ENCODE measurements around the gene DTNB.
"Not testable (repeated sequence)": the region's sequence is repeated elsewhere in the genome, so short reads cannot be mapped to it uniquely, and the experiment has no call there.

Gene DTNB

DNA sequence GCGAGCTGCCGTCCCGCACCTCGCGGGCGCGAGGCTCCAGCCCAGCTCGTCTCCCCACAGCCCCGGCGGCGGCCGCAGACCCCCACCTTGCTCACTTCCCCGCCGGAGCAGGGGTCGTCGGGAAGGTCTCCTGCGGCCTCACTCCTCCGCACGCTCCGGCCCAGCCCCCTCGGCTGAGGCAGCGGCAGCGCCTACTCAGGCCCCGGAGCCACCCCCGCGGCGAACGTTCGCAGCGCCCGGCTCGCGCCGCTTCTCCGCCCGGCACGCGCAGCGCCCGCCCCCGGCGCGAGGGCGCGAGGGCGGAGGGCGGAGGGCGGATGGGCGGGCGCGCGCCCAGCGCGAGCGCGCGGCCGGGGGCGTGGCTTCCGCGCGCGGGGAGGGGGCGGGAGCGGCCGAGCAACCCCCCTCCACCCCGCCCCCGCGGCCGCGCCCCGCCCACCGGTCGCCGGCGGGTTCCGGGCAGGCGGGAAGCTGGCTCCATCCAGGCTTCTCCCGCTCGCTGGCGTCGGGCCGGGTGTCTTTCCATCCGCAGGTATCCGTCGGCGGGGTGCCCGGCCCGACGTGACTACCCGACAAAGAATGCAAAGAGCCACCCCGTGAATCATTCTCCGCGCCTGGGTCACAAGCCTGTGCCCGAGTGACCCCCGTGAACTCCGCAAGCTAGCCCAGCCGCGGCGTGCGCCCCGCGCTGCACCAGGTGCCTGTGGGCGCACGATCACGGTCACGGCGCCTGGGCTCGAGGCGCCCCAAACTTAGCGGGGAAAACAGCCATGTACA, at the start of gene DTNB:
Gene DTNB, minus strand, starts transcription at position 278 of the 777 bp plus-strand sequence. CDS start 20,917 bp downstream, outside the sequence.
- ATAC-seq, result peak; percentile 84
- DNase-seq (ENCODE audit: low spot score in 2 of 2), result peak; percentile 66 to 87
- Mint-ChIP-seq H3K4me3 (peak within 1 kb of the TSS; percentile 76), H3K4me1 (peaks cover 26% of the 10 kb centered on the region), H3K9me3 (no peaks in the 10 kb centered on the region), H3K36me3 (no peaks in the 10 kb centered on the region), H3K27ac (peak within 1 kb of the TSS; percentile 58)

DNA sequence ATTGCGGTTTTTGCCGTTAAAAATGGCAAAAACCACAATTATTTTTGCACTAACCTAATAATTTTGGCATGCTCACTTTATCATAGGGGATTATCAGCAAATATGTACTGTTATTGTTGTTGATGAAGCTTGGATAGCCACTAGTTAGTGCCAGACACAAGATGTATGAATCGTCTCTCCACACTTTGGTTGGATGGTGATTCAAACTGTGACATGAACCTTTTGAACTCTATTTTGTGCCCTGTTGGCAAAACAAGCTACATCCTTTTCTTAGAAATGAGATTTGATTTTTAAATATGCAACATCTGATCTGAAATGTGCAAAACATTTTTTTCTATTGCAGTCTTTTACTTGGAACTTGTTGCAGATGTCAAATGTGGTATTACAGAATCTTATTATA, 48.8 kb upstream of the DTNB start:
- ATAC-seq, result peak; percentile 89
- Mint-ChIP-seq H3K9me3 (no peaks in the 10 kb centered on the region), H3K4me3 (no peak overlapping the region), H3K36me3 (no peaks in the 10 kb centered on the region), H3K4me1 (peaks cover 16% of the 10 kb centered on the region), H3K27ac (no peak overlapping the region)
- no peak for DNase-seq (ENCODE audit: low spot score in 2 of 2)

DNA sequence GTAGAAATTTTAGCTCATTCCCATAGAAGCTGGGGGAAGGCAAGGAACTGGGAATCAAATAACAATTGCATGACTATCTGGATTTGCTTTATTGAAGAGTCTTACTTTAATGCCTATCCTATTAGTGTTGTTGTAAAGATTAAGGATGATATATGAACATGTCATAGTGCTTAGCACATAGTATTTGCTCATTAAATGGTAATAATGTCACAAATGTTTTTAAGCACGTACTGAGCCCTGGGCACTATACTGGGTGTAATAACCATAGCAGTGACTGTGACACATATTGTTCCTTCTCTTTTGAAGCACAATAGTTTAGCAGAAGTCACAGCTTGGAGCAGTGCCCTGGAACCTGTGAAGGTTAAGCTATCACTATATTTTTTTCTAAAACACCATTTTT, 47.2 kb upstream of the DTNB start:
- Mint-ChIP-seq H3K4me1 (peaks cover 16% of the 10 kb centered on the region), H3K27ac (no peak overlapping the region), H3K9me3 (no peaks in the 10 kb centered on the region), H3K4me3 (no peak overlapping the region), H3K36me3 (no peaks in the 10 kb centered on the region)
- DNase-seq (ENCODE audit: low spot score in 2 of 2) (no peak), ATAC-seq (no peak)

DNA sequence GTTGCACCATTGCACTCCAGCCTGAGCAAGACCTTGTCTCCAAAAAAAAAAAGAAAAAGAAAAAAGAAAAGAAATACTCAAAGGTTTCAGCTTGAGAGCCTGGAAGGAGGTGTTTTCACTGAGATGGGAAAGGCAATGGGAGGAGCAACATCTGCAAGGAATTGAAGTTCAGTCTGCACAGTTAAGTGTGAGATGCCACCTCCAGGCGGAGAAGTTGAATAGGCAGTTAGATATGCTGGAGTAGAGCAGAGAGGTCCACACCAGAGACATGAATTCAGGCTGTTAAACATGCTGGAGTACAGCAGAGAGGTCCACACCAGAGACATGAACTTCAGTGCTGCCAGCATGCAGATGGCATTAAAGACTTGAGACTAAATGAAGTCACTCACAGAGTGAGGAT, 41.4 kb upstream of the DTNB start:
- H3K4me3 Mint-ChIP-seq, result no peak overlapping the region

DNA sequence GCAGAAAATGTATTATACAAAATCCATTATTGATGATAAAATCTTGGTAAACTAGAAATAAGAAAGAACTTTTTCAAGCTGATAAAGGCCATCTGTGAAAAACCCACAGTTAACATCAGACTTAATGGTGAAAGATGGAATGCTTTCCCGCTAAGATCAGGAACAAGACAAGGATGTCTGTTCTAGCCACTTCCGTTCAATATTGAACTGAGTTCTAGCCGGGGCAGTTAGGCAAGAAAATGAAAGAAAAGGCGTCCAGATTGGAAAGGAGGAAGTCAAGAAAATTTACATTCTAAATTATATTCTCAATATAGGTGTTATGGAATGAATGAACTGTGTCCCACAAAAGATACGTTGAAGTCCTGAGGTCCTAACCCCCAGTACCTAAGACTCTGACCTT, 39.1 kb upstream of the DTNB start:
- H3K36me3 Mint-ChIP-seq, result no peaks in the 10 kb centered on the region
- ATAC-seq (no peak), DNase-seq (ENCODE audit: low spot score in 2 of 2) (no peak)
- H3K9me3 Mint-ChIP-seq, result no peaks in the 10 kb centered on the region
- no peak overlapping the region for H3K27ac Mint-ChIP-seq
- no peak overlapping the region for H3K4me3 Mint-ChIP-seq
- peaks cover 24% of the 10 kb centered on the region for H3K4me1 Mint-ChIP-seq

More for the DNA sequence above, 41.4 kb upstream of the DTNB start:
- Mint-ChIP-seq H3K27ac (no peak overlapping the region), H3K4me1 (peaks cover 23% of the 10 kb centered on the region), H3K36me3 (no peaks in the 10 kb centered on the region), H3K9me3 (no peaks in the 10 kb centered on the region)
- ATAC-seq (no peak), DNase-seq (ENCODE audit: low spot score in 2 of 2) (no peak)

DNA sequence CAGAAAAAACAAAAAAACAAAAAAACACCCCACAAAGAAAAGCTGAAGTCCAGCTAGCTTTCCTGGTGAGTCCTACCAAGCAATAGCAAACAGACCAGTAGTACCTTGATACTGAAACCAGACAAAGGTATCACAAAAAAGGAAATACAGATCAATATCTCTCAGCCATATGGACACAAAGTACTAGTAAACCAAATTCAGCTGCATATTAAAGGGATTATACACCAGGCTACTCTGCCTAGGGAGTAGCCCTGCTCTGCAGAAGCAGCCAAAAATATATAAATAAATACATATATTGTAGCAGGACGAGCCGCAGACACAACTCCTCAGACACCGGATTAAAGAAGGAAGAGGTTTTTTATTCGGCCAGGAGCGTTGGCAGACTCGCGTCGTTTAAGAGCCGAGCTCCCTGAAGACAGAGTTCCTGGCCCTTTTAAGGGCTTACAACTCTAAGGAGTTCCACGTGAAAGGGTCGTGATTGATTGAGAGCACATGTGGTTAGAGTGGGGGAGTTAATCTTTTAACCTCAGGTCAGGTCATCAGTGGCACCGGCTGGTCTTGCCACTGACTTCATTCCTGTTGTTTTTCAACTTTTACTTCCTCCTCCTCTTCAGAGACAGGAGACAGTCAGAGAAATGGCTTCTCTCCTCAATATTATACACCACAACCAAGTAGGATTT, 38.4 kb upstream of the DTNB start:
- Mint-ChIP-seq H3K9me3 (no peaks in the 10 kb centered on the region), H3K4me3 (peak overlapping the region; percentile 32), H3K36me3 (no peaks in the 10 kb centered on the region), H3K4me1 (peaks cover 24% of the 10 kb centered on the region), H3K27ac (no peak overlapping the region)
- DNase-seq (ENCODE audit: low spot score in 2 of 2) (no peak), ATAC-seq (no peak)

DNA sequence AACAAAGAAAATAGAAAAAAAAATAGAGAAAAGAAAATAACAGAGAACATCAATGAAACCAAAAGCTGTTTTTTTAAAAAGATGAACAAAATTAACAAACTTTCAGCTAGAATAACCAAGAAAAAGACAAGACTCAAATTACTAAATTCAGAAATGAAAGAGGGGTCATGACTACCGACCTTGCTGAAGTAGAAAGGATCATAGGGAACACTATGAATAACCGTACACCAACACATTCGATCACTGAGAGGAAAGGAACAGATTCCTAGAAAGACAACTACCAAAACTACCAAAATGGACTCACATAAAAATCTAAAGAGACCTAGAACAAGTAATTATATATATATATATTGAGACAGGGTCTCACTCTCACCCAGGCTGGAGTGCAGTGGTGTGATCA, 37.4 kb upstream of the DTNB start:
- Mint-ChIP-seq H3K4me1 (peaks cover 24% of the 10 kb centered on the region), H3K9me3 (no peaks in the 10 kb centered on the region), H3K27ac (no peak overlapping the region), H3K4me3 (peak overlapping the region; percentile 9), H3K36me3 (no peaks in the 10 kb centered on the region)
- ATAC-seq (peak; percentile 70), DNase-seq (ENCODE audit: low spot score in 2 of 2) (no peak)

DNA sequence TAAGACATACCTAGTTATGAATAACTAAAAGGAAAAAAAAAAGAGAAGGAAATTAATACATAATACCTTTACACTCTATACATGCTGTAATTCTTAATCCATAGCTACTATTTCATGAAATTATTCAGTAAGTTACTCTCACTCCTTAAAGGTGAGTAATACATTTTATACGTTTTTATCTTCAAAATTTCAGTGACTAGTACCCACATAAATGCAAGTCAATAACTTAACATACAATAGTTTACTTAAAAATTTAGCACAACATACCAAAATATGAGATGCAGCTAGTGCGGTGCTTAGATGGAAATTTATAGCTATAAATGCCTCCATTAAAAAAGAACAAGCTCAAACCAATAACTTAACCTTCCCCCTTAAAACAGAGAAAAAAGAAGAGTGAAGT, 36.0 kb upstream of the DTNB start:
- Mint-ChIP-seq H3K9me3 (no peaks in the 10 kb centered on the region), H3K4me1 (peaks cover 24% of the 10 kb centered on the region), H3K36me3 (no peaks in the 10 kb centered on the region), H3K27ac (no peak overlapping the region), H3K4me3 (no peak overlapping the region)
- DNase-seq (ENCODE audit: low spot score in 2 of 2), result no peak
- ATAC-seq, result no peak

DNA sequence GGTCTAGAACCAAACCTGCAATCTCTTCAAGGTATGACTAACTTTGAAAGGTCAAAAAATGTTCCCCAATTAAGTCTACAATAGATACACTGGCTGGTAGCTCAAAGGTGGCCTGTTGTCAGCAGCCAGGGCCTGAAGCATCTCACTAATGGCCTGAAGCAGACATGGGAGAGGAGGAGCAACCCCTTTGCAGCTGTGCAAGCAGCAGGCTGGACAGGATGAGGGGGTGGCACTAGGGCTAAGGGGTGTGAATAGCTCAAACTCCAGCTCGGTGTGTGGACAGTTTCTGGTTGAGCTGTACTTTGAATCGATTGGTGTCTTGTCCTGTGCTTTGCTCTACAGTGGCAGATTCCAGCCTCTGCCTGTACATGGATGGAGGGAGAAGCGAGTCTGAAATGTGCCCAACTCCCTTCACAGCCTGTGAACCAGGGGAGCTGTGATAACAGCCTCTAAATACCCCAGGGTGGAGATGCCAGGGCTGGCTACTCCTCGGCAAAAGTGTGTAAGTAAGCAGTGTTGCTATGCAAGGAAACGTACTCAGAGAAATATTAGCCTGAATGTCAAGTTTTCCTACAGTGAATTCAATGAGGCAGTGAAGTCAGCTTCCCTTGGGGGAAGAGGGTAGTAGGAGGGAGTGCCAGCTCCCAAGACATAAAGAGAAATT, 34.7 kb upstream of the DTNB start:
- ATAC-seq (peak; percentile 44), DNase-seq (ENCODE audit: low spot score in 2 of 2) (no peak)
- Mint-ChIP-seq H3K4me1 (peaks cover 24% of the 10 kb centered on the region), H3K36me3 (no peaks in the 10 kb centered on the region), H3K27ac (no peak overlapping the region), H3K4me3 (no peak overlapping the region), H3K9me3 (no peaks in the 10 kb centered on the region)

DNA sequence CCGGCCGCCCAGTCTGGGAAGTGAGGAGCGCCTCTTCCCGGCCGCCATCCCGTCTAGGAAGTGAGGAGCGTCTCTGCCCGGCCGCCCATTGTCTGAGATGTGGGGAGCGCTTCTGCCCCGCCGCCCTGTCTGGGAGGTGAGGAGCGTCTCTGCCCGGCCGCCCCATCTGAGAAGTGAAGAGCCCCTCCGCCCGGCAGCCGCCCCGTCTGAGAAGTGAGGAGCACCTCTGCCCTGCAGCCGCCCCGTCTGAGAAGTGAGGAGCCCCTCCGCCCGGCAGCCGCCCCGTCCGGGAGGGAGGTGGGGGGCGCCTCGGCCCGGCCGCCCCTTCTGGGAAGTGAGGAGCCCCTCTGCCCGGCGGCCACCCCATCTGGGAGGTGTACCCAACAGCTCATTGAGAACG, 32.2 kb upstream of the DTNB start:
- not testable (repeated sequence) for H3K9me3 Mint-ChIP-seq

DNA sequence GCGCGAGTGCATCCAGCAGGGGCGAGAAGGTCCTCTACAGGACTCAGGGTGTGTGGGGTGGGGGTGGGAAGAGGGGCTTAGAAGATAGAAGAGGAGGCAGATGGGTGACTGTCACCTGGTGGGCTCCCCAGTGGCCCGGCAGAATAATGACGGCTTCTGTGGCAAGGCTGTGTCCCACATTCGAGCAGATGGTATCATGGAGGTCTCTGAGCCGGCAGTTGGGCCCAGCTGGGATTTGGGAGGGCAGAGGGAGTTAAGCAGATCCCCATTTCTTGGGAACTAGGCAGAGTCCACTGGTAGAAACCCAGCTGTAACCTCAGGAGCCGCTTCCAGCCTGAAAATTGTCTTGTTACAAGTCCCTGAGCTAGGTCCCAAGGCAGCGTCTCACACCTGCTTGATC, 28.4 kb upstream of the DTNB start:
- H3K4me1 Mint-ChIP-seq, result no peaks in the 10 kb centered on the region
- H3K27ac Mint-ChIP-seq, result no peak overlapping the region
- no peaks in the 10 kb centered on the region for H3K9me3 Mint-ChIP-seq
- no peaks in the 10 kb centered on the region for H3K36me3 Mint-ChIP-seq
- ATAC-seq (no peak), DNase-seq (ENCODE audit: low spot score in 2 of 2) (no peak)
- H3K4me3 Mint-ChIP-seq, result no peak overlapping the region

More for the DNA sequence above, 32.2 kb upstream of the DTNB start:
- DNase-seq (ENCODE audit: low spot score in 2 of 2); H3K4me3 Mint-ChIP-seq; ATAC-seq; H3K27ac Mint-ChIP-seq; H3K36me3 Mint-ChIP-seq: not testable (repeated sequence)
- peaks cover 12% of the 10 kb centered on the region for H3K4me1 Mint-ChIP-seq

DNA sequence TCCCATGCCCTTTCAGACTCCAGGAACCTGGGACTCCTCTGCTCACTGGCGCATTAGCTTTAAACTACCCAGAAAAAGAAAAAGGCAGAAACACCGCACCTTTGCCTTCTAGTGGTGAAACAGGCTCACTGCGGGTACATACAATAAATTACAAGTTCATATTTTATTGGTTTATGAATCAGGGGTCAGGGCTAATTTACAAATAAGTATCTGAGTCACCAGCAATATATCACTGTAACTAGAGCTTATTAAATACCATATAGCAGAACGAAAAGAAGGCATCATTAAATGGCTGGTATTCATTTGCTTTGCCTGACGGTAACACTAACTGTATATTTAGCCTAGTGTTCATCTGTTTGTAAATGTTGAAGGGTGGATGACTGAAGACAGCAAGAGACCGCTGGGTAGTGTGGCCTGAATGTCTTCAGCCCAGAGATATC, 26.9 kb upstream of the DTNB start:
- Mint-ChIP-seq H3K36me3 (no peaks in the 10 kb centered on the region), H3K27ac (no peak overlapping the region), H3K4me3 (no peak overlapping the region), H3K9me3 (no peaks in the 10 kb centered on the region), H3K4me1 (no peaks in the 10 kb centered on the region)
- ATAC-seq (peak; percentile 55), DNase-seq (ENCODE audit: low spot score in 2 of 2) (peak in 1 of 2 donors; percentile 10)

DNA sequence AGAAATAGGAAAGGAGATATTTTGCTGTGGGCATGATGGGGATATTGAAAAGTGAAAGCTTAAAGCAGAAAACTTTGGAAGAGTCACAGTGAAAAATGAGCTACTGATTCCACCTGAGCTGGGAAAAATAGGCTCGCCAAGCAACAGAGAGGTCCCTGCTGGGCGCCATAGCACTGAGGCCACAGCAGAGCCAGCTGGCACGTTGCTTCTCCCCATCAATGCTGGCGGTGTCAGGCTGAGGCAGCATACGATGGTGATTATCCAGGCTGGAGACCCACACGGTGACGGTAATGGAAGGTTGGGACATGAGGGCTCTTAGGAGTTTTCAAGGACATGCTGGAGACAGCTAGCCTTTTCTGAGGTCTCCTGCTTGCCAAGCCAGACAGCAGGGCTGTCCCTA, 25.8 kb upstream of the DTNB start:
- DNase-seq (ENCODE audit: low spot score in 2 of 2) (no peak), ATAC-seq (no peak)
- Mint-ChIP-seq H3K36me3 (no peaks in the 10 kb centered on the region), H3K27ac (no peak overlapping the region), H3K9me3 (no peaks in the 10 kb centered on the region), H3K4me3 (no peak overlapping the region), H3K4me1 (no peaks in the 10 kb centered on the region)

DNA sequence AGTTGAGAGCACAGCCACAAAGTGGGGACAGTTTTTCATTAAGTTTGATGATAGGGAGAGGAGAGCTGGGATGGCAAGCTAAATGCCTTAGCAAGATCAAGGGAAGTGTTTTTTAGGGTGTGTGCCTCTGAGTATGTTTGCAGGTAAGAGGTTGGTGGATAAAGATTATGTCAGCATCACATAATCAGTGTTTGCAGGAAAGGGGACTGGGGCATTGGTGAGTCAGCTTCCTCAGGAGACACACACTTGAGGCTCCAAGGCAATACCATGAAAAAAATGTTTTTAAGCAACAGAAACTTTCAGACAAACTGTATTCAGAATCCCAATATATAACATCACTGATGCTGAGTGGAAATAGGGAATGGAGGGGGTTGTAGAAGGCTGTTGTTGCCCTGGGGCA, 25.4 kb upstream of the DTNB start:
- Mint-ChIP-seq H3K9me3 (no peaks in the 10 kb centered on the region), H3K27ac (no peak overlapping the region), H3K36me3 (no peaks in the 10 kb centered on the region), H3K4me3 (no peak overlapping the region), H3K4me1 (no peaks in the 10 kb centered on the region)
- DNase-seq (ENCODE audit: low spot score in 2 of 2) (no peak), ATAC-seq (peak; percentile 76)

DNA sequence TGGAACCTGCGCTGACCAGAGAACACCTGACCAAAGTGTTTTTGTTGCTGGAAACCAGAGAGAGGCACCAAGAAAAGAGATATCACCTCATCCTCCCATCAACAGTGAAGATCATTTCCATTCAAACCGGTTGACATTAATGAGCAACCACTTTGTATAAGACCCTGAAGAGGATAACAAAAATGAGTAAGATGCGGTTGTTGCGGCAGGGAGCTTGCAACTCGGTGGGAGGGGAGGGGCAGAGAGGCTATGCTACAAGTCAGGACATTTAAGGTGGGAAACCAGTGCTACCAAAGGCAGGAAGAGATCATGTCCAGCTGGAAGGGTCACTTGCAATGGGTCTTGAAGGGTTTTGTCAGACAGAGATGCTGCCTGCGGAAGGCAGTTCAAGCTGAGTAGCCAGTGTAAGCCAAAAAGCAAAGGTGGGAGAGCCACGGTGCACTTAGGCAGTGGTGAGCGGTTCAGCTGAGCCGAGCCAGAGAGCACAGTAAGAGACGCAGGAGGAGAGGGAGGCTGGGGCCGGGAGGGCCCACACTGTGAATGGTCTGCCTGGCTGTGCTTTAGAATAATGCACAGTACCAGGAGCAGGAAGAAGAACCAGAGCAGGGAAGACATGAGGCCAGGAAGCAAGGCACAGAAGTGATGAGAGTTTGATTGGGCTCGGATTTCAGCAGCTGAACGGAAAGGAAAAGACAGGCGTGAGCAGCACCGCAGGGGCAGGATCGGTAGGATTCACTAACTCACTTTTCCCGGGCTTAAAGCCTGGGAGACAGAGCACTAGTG, 24.4 kb upstream of the DTNB start:
- DNase-seq (ENCODE audit: low spot score in 2 of 2) (no peak), ATAC-seq (peak; percentile 64)
- Mint-ChIP-seq H3K36me3 (no peaks in the 10 kb centered on the region), H3K4me1 (no peaks in the 10 kb centered on the region), H3K27ac (no peak overlapping the region), H3K9me3 (no peaks in the 10 kb centered on the region), H3K4me3 (no peak overlapping the region)

Data from stimulated activated effector memory CD8-positive, alpha-beta T cell treated with anti-CD3 and anti-CD28 coated beads, Interleukin-12 subunit alpha, Interleukin-12 subunit beta, amount 100 ng/mL, for 72 hours (primary cell).